ENCODE measurements around the gene SP5. TPM values are rescaled to one million over a fixed set of nuclear protein-coding genes. Genes with fewer than 3 reads are reported as not detected.

The SP5 gene
- total RNA-seq, 1 experiment from 2014 or later, result 0.47 TPM

- no peak for DNase-seq
- TF ChIP-seq EZH2 (IDR thresholded peaks at IDR 0.05; ENCODE audit: low read length, unreplicated experiment) (no peak), EZH2phosphoT487 (IDR thresholded peaks at IDR 0.05; ENCODE audit: borderline replicate concordance, low read length) (no peak)
- TF ChIP-seq, protein P1, sequence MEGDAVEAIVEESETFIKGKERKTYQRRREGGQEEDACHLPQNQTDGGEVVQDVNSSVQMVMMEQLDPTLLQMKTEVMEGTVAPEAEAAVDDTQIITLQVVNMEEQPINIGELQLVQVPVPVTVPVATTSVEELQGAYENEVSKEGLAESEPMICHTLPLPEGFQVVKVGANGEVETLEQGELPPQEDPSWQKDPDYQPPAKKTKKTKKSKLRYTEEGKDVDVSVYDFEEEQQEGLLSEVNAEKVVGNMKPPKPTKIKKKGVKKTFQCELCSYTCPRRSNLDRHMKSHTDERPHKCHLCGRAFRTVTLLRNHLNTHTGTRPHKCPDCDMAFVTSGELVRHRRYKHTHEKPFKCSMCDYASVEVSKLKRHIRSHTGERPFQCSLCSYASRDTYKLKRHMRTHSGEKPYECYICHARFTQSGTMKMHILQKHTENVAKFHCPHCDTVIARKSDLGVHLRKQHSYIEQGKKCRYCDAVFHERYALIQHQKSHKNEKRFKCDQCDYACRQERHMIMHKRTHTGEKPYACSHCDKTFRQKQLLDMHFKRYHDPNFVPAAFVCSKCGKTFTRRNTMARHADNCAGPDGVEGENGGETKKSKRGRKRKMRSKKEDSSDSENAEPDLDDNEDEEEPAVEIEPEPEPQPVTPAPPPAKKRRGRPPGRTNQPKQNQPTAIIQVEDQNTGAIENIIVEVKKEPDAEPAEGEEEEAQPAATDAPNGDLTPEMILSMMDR (conservative IDR thresholded peaks at IDR 0.05; ENCODE audit: low read depth, low read length), result no peak
- BruUV-seq (replicated peaks), result no TSS peak
- Histone ChIP-seq H3K4me2 (ENCODE audit: low read length) (no peak overlapping the region), H3K9me2 (replicated peaks; ENCODE audit: low read length) (no peaks in the 10 kb centered on the region), H2AFZ (ENCODE audit: low read length) (no peak overlapping the region), H3K27me3 (ENCODE audit: low read length) (no peaks in the 10 kb centered on the region), H4K20me1 (ENCODE audit: low read length) (no peaks in the 10 kb centered on the region), H3F3A (ENCODE audit: low read length, unreplicated experiment) (no peaks in the 10 kb centered on the region), H3K4me1 (ENCODE audit: insufficient read depth, low read length) (no peaks in the 10 kb centered on the region), H3K9me3 (ENCODE audit: low read length) (no peaks in the 10 kb centered on the region), H3K9ac (ENCODE audit: low read length) (no peak overlapping the region), H3K79me2 (ENCODE audit: low read length) (no peaks in the 10 kb centered on the region), H3K4me3 (ENCODE audit: low read length) (no peak overlapping the region), H3K36me3 (ENCODE audit: low read depth, low read length) (no peaks in the 10 kb centered on the region), H3K27ac (ENCODE audit: low read length) (no peak overlapping the region)
- CTCF ChIA-PET, result no interaction called here
- POLR2A ChIA-PET (ENCODE audit: unreplicated experiment), result no interaction called here
- ATAC-seq, result no peak
- intact Hi-C loops (cut with micrococcal nuclease), result no loop called here
Observed at GRCh38 chr2:170681311-170681710, 33.8 kb upstream of the SP5 start.

GRCh38 chr2:170685591-170685990, 29.5 kb upstream of the SP5 start:
- H2AFZ ChIP-seq (ENCODE audit: low read length), result no peak overlapping the region
- no peaks in the 10 kb centered on the region for H3K36me3 ChIP-seq (ENCODE audit: low read depth, low read length)
- no peaks in the 10 kb centered on the region for H4K20me1 ChIP-seq (ENCODE audit: low read length)
- ChIA-PET POLR2A (ENCODE audit: unreplicated experiment) (no interaction called here), CTCF (no interaction called here)
- H3K79me2 ChIP-seq (ENCODE audit: low read length), result no peaks in the 10 kb centered on the region
- H3K4me3 ChIP-seq (ENCODE audit: low read length), result no peak overlapping the region
- no peaks in the 10 kb centered on the region for H3K4me1 ChIP-seq (ENCODE audit: insufficient read depth, low read length)
- H3K9me2 ChIP-seq (replicated peaks; ENCODE audit: low read length), result no peaks in the 10 kb centered on the region
- no peak for ATAC-seq
- TF ChIP-seq EZH2phosphoT487 (IDR thresholded peaks at IDR 0.05; ENCODE audit: borderline replicate concordance, low read length) (no peak), EZH2 (IDR thresholded peaks at IDR 0.05; ENCODE audit: low read length, unreplicated experiment) (no peak)
- TF ChIP-seq, protein P1 (conservative IDR thresholded peaks at IDR 0.05; ENCODE audit: low read depth, low read length), result no peak
- no peak overlapping the region for H3K9ac ChIP-seq (ENCODE audit: low read length)
- no TSS peak for BruUV-seq (replicated peaks)
- no peak overlapping the region for H3K27ac ChIP-seq (ENCODE audit: low read length)
- no peaks in the 10 kb centered on the region for H3K27me3 ChIP-seq (ENCODE audit: low read length)
- no peaks in the 10 kb centered on the region for H3K9me3 ChIP-seq (ENCODE audit: low read length)
- H3K4me2 ChIP-seq (ENCODE audit: low read length), result no peak overlapping the region
- H3F3A ChIP-seq (ENCODE audit: low read length, unreplicated experiment), result no peaks in the 10 kb centered on the region
- intact Hi-C loops (cut with micrococcal nuclease), result no loop called here
- DNase-seq, result no peak

DNA sequence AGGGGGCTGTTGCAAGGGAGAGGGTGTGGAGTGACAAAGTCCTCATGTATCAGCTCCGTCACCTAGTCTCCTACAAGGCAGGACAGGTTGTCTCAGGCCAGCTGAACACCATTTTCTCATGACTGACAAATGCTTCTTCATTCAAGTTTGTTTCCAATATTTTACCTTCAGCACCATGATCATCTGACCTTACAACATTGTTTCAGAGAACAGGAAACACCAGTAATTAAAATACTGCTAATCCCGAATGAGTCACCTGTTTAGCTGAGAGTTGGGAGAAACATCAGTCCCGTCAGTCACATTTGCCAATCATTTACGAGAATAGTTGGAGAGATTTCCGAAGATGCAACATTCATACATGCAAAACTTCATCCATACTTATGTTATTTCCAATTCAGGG, 25.7 kb upstream of the SP5 start:
- intact Hi-C loops (cut with micrococcal nuclease), result no loop called here
- H3K27me3 ChIP-seq (ENCODE audit: low read length), result no peaks in the 10 kb centered on the region
- no peak overlapping the region for H3K4me2 ChIP-seq (ENCODE audit: low read length)
- no peaks in the 10 kb centered on the region for H3F3A ChIP-seq (ENCODE audit: low read length, unreplicated experiment)
- H4K20me1 ChIP-seq (ENCODE audit: low read length), result no peaks in the 10 kb centered on the region
- no peak for TF ChIP-seq EZH2phosphoT487 (IDR thresholded peaks at IDR 0.05; ENCODE audit: borderline replicate concordance, low read length)
- TF ChIP-seq EZH2 (IDR thresholded peaks at IDR 0.05; ENCODE audit: low read length, unreplicated experiment), result no peak
- no peak overlapping the region for H2AFZ ChIP-seq (ENCODE audit: low read length)
- BruUV-seq (replicated peaks), result no TSS peak
- H3K27ac ChIP-seq (ENCODE audit: low read length), result no peak overlapping the region
- no peak overlapping the region for H3K9ac ChIP-seq (ENCODE audit: low read length)
- H3K4me3 ChIP-seq (ENCODE audit: low read length), result no peak overlapping the region
- ChIA-PET POLR2A (ENCODE audit: unreplicated experiment) (interaction anchor here (0.6 kb wide), 1 partner anchor 13 kb away, joined by 9 read pairs; no protein-coding TSS in a partner anchor), CTCF (no interaction called here)
- H3K9me2 ChIP-seq (replicated peaks; ENCODE audit: low read length), result no peaks in the 10 kb centered on the region
- H3K36me3 ChIP-seq (ENCODE audit: low read depth, low read length), result no peaks in the 10 kb centered on the region
- H3K9me3 ChIP-seq (ENCODE audit: low read length), result no peaks in the 10 kb centered on the region
- DNase-seq (no peak), ATAC-seq (no peak)
- no peaks in the 10 kb centered on the region for H3K4me1 ChIP-seq (ENCODE audit: insufficient read depth, low read length)
- H3K79me2 ChIP-seq (ENCODE audit: low read length), result no peaks in the 10 kb centered on the region
